ENCODE data around the gene LY6G6F. TPM values are rescaled to one million over a fixed set of nuclear protein-coding genes. Genes with fewer than 3 reads are reported as not detected.

The LY6G6F gene
- total and polyA plus RNA-seq, 2 of the 13 experiments (the other 11 are each of a cell fraction or from before 2014, with no cell fraction given): not detected

- TF ChIP-seq ZBTB26 (CRISPR knock-in tag; IDR thresholded peaks at IDR 0.05; ENCODE audit: borderline replicate concordance): 0 out of 2 replicates have a peak, but pooled peaks have one; percentile 5
- TF ChIP-seq, protein P1, sequence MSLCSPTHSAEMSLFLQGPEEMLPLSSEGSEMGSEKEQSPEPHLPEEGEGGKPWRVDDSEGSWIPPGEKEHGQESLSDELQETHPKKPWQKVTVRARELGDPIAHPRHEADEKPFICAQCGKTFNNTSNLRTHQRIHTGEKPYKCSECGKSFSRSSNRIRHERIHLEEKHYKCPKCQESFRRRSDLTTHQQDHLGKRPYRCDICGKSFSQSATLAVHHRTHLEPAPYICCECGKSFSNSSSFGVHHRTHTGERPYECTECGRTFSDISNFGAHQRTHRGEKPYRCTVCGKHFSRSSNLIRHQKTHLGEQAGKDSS (CRISPR knock-in tag; IDR thresholded peaks at IDR 0.05; ENCODE audit: borderline replicate concordance, low read depth): peak; percentile 10; the same call in 1 of the 2 replicates
- peak; percentile 61 for TF ChIP-seq HNRNPLL (IDR thresholded peaks at IDR 0.05; ENCODE audit: low read depth, low read length, poor library complexity, severe bottlenecking)
- 0 out of 4 replicates have a peak, but pooled peaks of 1 of the 2 experiments have one; percentile 27 for TF ChIP-seq ATF4 (CRISPR knock-in tag; IDR thresholded peaks at IDR 0.05)
- peak; percentile 26; the same call in 1 of the 2 replicates for TF ChIP-seq SMAD1 (CRISPR knock-in tag; IDR thresholded peaks at IDR 0.05; ENCODE audit: borderline replicate concordance, low read depth)
- no peak for TF ChIP-seq NFYB (CRISPR knock-in tag; IDR thresholded peaks at IDR 0.05)
- TF ChIP-seq HDAC2 (CRISPR knock-in tag; IDR thresholded peaks at IDR 0.05): no peak
- no peak for TF ChIP-seq STAT5B (CRISPR knock-in tag; IDR thresholded peaks at IDR 0.05)
- peak; percentile 85; the same call in 1 of the 2 replicates for TF ChIP-seq SALL2 (CRISPR knock-in tag; IDR thresholded peaks at IDR 0.05)
- peak; percentile 22; the same call in 1 of the 2 replicates for TF ChIP-seq BRCA1 (CRISPR knock-in tag; IDR thresholded peaks at IDR 0.05)
- TF ChIP-seq NFKB2 (CRISPR knock-in tag; IDR thresholded peaks at IDR 0.05; ENCODE audit: borderline replicate concordance): peak; percentile 83
- TF ChIP-seq ARID2 (CRISPR knock-in tag; IDR thresholded peaks at IDR 0.05; ENCODE audit: borderline replicate concordance): peak; percentile 94
- TF ChIP-seq, protein P2, sequence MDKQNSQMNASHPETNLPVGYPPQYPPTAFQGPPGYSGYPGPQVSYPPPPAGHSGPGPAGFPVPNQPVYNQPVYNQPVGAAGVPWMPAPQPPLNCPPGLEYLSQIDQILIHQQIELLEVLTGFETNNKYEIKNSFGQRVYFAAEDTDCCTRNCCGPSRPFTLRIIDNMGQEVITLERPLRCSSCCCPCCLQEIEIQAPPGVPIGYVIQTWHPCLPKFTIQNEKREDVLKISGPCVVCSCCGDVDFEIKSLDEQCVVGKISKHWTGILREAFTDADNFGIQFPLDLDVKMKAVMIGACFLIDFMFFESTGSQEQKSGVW (CRISPR knock-in tag; IDR thresholded peaks at IDR 0.05; ENCODE audit: borderline replicate concordance): no peak
- no peak for TF ChIP-seq ZNF800 (CRISPR knock-in tag; IDR thresholded peaks at IDR 0.05)
- TF ChIP-seq RFXAP (CRISPR knock-in tag; IDR thresholded peaks at IDR 0.05; ENCODE audit: borderline replicate concordance): peak; percentile 16; the same call in 1 of the 2 replicates
- no peak for TF ChIP-seq ZNF101 (CRISPR knock-in tag; IDR thresholded peaks at IDR 0.05; ENCODE audit: borderline replicate concordance, low read depth)
- no peak for TF ChIP-seq ZNF430 (CRISPR knock-in tag; IDR thresholded peaks at IDR 0.05)
- TF ChIP-seq ZBTB10 (CRISPR knock-in tag; IDR thresholded peaks at IDR 0.05; ENCODE audit: borderline replicate concordance): peak; percentile 73
- TF ChIP-seq ZNF333 (CRISPR knock-in tag; IDR thresholded peaks at IDR 0.05; ENCODE audit: borderline replicate concordance): peak; percentile 56; the same call in 1 of the 2 replicates
Measured at GRCh38 chr6:31729979-31730630, 23.4 kb downstream of the LY6G6F start (continued).
